Right atrium auricular region (tissue), 2 donors: Measurements from ENCODE around the gene CAPN13. TPM values are rescaled to one million over a fixed set of nuclear protein-coding genes. Genes with fewer than 3 reads are reported as not detected.

ENCODE experiments used
- DNase-seq: peaks from one replicate; pipeline ENCODE4 v3.0.0-alpha.2; 2019; ENCODE audit warnings: low spot score
- H3K27ac ChIP-seq, 2 donors: fragments of 200-600 bp; sonication (generic); 1 replicate in 1 of 2; 2 replicates in 1 of 2; pipeline ENCODE4 v1.5.1; 2016 to 2019
- H3K27me3 ChIP-seq, 2 donors: fragments of 200-600 bp; sonication (generic); one replicate each; pipeline versions ENCODE4 v1.5.1 to v1.6.0; 2017 to 2019
- H3K36me3 ChIP-seq: fragments of 200-600 bp; sonication (generic); one replicate; pipeline ENCODE4 v1.5.1; 2016
- H3K4me1 ChIP-seq, 2 donors: fragments of 200-600 bp; sonication (generic); one replicate each; pipeline versions ENCODE4 v1.5.1 to v1.6.0; 2017 to 2019
- H3K4me3 ChIP-seq, 2 donors: fragments of 200-600 bp; sonication (generic); 1 replicate in 1 of 2; 2 replicates in 1 of 2; pipeline ENCODE4 v1.5.1; 2017 to 2019; ENCODE audit warnings: mild to moderate bottlenecking in 1 of 2, moderate library complexity in 1 of 2
- H3K9me3 ChIP-seq, 2 donors: fragments of 200-600 bp; sonication (generic); one replicate each; pipeline ENCODE4 v1.5.1; 2019
- CTCF ChIP-seq, 2 donors: fragments of 200-600 bp; sonication (generic); IDR thresholded peaks; one replicate each; pipeline ENCODE4 v1.5.1; 2019; ENCODE audit warnings: antibody characterized with exemption in 2 of 2
- total RNA-seq, 2 donors: library from RNA; depleted of rRNA; stranded (reverse); fragments of >200 nt; gene quantifications; one replicate each; pipeline ENCODE4 v1.1.0, GENCODE V29; 2016

Gene CAPN13
- total RNA-seq, 2 donors from 2014 or later, result not detected

- H3K4me1 ChIP-seq, result no peaks in the 10 kb centered on the region
- no peak overlapping the region for H3K4me3 ChIP-seq
- no peak for DNase-seq
- TF ChIP-seq CTCF (IDR thresholded peaks at IDR 0.05), result no peak
- no peaks in the 10 kb centered on the region for H3K27me3 ChIP-seq
- peaks cover 0 to 16% of the 10 kb centered on the region in 2 donors for H3K9me3 ChIP-seq
- no peaks in the 10 kb centered on the region for H3K36me3 ChIP-seq
- no peak overlapping the region for H3K27ac ChIP-seq
Measured at GRCh38 chr2:30826481-30826880, 19.2 kb upstream of the CAPN13 start.

DNA sequence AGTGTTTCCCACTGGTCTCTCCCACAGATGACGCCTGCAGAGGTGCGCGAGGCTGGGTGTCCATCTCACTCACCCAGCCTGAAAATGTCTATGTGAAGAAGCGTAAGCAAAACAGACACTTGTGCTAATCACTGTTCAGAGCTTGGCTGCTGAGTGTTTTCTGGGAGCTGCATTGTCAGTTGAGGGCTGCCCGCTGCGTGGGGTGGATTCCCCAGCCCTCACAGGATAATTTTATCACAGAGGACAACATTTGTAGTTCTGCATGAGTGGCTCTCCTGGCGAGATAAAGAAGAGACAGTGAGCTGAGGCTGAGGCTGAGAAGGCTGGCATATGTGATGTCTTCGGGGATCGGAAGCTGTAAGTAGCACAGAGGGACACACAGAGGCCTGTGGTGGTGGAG is 16.2 kb upstream of the CAPN13 start:
- no peak for DNase-seq
- peaks cover 0 to 7% of the 10 kb centered on the region in 2 donors for H3K9me3 ChIP-seq
- no peaks in the 10 kb centered on the region for H3K4me1 ChIP-seq
- no peaks in the 10 kb centered on the region for H3K27me3 ChIP-seq
- H3K4me3 ChIP-seq, result no peak overlapping the region
- no peak overlapping the region for H3K27ac ChIP-seq
- TF ChIP-seq CTCF (IDR thresholded peaks at IDR 0.05), result no peak
- no peaks in the 10 kb centered on the region for H3K36me3 ChIP-seq

GRCh38 chr2:30821960-30822359 is 14.7 kb upstream of the CAPN13 start:
- no peak for TF ChIP-seq CTCF (IDR thresholded peaks at IDR 0.05)
- DNase-seq, result no peak
- Histone ChIP-seq H3K27ac (no peak overlapping the region), H3K4me1 (no peaks in the 10 kb centered on the region), H3K27me3 (no peaks in the 10 kb centered on the region), H3K9me3 (peaks cover 0 to 7% of the 10 kb centered on the region in 2 donors), H3K36me3 (no peaks in the 10 kb centered on the region), H3K4me3 (no peak overlapping the region)

DNA sequence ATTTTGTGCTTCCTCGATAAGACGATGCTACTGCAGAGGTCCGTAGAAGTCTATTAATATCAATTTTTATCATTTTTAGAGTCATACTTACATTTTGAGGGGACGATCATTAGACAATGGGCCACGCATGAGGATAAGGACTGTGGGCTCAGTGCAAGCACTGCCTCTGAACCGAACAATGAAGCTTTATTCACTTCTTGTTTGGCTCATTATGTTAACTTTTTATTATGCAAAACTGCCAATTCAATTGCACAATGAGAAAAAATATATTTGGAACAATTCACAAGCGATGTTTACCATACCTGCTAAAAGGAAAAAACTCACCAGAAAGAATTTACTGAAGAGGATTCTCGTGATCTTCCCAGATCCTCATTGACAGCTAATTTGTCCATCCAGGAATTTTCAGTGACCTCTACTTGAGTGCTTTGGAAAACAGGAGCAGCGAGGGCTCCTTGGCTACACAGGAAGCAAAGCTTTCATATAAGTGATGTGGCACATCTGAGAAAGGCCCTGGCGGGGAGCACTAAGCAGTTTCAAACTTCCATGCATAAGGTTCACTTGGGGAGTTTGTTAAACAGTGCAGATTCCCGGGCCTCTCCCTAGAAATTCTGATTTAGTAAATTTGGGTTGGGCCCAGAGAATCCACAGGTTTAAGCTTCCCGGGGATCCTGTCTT is 13.3 kb upstream of the CAPN13 start:
- Histone ChIP-seq H3K9me3 (no peaks in the 10 kb centered on the region), H3K4me3 (no peak overlapping the region), H3K27ac (no peak overlapping the region)

GRCh38 chr2:30809938-30810337 is 2.7 kb upstream of the CAPN13 start:
- Histone ChIP-seq H3K4me3 (no peak overlapping the region), H3K27me3 (no peaks in the 10 kb centered on the region), H3K27ac (no peak overlapping the region), H3K4me1 (no peaks in the 10 kb centered on the region), H3K36me3 (no peaks in the 10 kb centered on the region), H3K9me3 (no peaks in the 10 kb centered on the region)
- no peak for TF ChIP-seq CTCF (IDR thresholded peaks at IDR 0.05)
- DNase-seq, result no peak

More for the DNA sequence above, 13.3 kb upstream of the CAPN13 start:
- H3K27me3 ChIP-seq, result no peaks in the 10 kb centered on the region
- no peak for TF ChIP-seq CTCF (IDR thresholded peaks at IDR 0.05)
- no peaks in the 10 kb centered on the region for H3K36me3 ChIP-seq
- no peaks in the 10 kb centered on the region for H3K4me1 ChIP-seq
- no peak for DNase-seq

GRCh38 chr2:30808695-30809094 is 1.4 kb upstream of the CAPN13 start:
- no peak for DNase-seq
- Histone ChIP-seq H3K4me1 (no peaks in the 10 kb centered on the region), H3K4me3 (no peak overlapping the region), H3K27me3 (no peaks in the 10 kb centered on the region), H3K36me3 (no peaks in the 10 kb centered on the region), H3K9me3 (no peaks in the 10 kb centered on the region), H3K27ac (no peak overlapping the region)
- TF ChIP-seq CTCF (IDR thresholded peaks at IDR 0.05), result no peak
